Stimulated activated CD4-positive, alpha-beta T cell treated with anti-CD3 and anti-CD28 coated beads, Interleukin-1b, Interleukin-23, amount 100 ng/mL, for 4 hours (primary cell): Measurements from ENCODE around the gene E2F4.

ENCODE experiments used
- DNase-seq, 2 donors: peaks; one replicate each; pipeline ENCODE4 v3.0.0-alpha.2; 2020; ENCODE audit warnings: low read depth in 2 of 2

Gene E2F4

DNA sequence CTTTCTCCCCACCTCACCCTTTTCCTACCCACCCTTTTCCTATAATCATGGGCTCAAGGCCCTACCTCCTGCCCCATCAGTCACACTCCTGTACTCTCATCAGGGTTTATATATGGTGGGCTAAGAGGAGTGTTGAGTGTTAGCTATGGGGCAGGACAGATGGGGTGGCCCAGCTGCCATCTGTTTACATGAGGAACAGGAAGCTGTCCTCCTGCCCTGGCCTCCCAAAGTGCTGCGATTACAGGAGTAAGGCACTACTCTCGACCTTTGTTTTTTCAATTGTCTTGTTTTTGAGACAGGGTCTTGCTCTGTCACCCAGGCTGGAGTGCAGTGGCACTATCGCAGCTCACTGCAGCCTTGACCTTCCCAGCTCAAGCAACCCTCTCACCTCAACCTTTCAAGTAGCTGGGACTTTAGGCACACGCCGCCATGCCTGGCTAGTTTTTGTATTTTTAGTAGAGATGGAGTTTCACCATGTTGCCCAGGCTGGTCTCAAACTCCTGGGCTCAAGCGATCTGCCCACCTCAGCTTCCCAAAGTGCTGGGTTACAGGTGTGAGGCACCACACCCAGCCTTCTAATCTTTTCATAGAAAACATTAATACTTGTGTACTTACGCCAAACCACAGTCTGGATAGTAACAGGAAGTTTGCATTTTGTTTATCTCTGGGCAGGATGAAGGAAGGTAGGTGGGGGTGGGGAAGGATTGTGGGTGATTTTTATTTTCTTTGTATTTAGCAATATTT is 33.9 kb upstream of the E2F4 start:
- no peak for DNase-seq

DNA sequence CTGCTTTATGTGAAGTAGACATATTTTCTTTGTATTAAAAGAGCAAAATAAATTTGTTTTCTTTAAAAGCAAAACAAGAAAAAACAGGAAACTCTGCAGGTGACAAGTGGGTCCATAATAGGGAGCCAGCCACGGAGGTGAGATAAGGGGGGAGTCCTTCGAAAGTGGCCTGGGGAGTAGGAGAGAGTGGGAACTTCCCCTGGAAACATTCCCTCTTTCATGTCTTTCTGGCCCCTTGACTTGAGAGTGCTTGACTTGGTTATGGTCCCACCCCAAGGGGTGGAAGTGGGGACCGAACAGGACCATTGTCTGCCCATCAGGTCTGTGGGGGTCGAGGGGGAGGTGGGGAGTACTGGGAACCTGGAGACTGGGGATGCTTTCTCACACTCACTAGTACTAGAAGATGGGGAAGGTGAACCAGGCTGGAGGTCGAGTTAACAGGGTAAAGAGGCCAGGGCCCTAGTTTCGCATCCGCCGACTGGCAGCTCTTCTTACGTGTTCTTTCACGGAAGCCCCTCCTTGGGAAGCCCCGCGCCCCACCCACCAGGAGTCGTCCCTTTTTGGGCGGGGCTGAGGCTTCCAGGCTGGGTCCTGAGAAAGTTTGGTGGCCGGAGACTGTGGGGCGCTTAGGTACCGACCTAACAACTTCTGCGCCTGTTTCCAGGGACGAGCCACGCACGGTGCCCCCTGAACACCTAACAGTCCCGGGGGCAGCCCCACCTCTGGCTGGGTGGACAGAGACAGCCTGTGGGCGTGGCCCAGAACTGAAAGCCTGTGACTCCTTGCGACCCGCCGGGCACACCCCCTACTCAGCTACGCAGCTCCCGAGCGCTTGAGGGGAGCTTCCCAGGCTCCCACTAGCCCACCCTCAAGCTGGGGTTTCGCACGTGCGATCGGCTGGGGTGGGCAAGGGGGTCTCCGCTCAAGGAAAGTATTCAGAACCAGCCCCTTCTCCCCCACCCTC is 33.0 kb upstream of the E2F4 start:
- peak; percentile 67 to 72 for DNase-seq

DNA sequence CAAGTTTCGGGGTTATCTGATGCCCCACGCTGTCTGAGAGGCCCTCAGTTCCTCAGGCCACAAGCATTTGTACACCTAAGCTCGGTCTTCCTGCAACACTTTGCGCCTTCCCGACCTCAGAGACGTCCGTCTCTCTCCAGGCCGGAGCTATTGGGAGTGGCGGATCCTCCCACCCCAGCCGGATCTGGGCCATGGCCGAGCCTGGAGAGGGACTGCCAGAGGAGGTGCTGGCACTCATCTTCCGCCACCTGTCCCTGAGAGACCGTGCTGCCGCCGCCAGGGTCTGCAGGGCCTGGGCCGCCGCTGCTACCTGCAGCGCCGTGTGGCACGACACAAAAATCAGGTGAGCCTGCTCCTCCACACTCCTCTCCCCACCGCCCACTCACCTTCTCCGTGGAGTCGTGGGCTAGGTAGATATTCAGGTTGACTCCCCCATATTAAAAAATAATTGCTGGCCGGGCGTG is 30.3 kb upstream of the E2F4 start:
- DNase-seq, result no peak

DNA sequence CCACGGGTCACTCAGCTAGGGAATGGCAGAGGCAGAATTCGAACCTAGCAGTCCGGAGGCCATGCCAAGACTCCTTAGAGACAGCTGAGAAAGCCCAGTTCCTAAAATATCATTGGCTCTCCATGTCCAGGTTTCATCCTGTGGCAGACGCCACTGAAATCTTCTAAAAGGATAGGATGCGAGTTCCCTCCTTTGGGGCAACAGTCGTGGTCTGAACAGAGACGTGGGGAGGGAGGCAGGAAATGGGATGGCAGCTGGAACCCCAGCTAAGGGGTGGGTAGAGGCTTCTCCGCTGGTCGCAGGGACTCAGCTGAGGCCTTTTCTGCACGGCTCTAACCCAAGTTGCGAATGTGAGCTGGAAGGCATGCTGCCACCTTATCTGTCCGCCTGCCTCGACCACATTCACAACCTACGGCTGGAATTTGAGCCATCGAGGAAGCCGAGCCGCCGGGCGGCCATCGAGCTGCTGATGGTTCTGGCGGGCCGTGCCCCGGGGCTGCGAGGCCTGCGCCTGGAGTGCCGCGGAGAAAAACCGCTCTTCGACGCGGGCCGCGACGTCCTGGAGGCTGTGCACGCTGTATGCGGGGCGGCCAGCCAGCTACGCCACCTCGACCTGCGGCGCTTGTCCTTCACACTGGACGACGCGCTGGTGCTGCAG is 29.3 kb upstream of the E2F4 start:
- DNase-seq, result no peak

DNA sequence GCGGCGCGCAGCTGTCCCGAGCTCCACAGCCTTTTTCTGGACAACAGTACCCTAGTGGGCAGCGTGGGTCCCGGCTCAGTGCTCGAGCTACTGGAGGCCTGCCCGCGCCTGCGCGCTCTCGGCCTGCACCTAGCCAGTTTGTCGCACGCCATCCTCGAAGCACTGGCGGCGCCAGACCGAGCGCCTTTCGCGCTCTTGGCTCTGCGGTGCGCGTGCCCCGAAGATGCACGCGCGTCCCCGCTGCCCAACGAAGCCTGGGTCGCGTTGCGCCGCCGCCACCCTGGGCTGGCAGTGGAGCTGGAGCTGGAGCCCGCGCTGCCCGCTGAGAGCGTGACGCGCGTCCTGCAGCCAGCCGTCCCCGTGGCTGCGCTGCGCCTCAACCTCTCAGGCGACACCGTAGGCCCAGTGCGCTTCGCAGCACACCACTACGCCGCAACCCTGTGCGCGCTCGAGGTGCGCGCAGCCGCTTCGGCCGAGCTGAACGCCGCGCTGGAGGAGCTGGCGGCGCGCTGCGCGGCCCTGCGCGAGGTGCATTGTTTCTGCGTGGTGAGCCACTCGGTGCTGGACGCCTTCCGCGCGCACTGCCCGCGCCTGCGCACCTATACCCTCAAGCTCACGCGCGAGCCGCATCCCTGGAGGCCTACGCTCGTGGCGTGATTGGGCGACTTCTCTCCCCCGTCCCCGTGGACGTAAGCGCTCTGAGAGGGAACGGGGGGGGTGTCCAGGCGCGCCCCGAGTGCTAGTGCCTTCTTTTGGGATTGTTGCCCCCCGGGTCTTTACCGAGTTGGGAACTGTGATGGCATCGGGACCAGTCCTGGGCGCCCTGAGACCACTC is 28.6 kb upstream of the E2F4 start:
- no peak for DNase-seq

DNA sequence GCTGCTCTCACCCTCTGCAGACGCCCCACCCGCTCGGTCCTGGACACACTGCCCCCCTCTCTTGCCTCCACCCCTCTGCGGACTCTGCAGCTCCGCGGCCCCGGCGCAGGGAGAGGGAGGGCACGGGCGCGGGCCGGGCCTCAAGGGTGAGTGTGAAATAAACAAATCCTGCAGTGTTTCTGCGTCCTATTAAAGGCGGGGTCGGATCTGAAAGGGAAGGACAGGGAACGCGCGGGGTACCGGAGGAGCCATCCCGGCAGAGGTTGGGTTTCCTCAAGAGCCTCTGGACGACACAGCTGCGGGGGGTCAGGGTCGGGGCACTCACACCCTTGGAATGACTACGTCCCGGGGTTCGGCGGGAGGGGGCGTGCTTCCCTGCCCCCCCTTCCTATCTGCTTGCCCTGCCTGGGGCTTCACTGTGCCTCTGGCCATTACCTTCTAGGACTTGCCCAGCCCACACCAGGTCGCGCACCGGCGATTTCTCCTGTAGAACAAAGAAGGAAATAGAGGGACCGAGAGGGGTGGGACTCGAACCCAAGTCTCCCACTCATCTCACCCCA is 27.9 kb upstream of the E2F4 start:
- DNase-seq, result no peak

DNA sequence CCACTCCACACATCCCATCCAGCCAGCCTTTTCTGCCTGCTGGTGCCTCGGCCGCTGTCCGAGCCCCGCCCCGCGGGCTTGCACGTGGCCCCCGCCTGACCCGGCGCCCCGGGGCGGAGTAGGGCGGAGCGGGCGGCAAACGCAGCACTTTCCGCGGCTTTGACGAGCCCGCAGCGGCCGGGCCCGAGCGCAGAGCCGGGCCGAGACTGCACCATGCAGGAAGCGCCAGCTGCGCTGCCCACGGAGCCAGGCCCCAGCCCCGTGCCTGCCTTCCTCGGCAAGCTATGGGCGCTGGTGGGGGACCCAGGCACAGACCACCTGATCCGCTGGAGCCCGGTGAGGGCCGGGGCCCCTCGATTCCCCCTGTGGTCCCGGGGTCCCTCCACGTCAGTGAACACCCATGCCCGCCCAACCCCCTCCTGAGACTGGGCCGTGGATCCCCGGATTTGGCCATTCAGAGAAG is 27.3 kb upstream of the E2F4 start, which contains the start of gene HSF4:
Gene HSF4, plus strand, starts transcription at position 147 of the 463 bp plus-strand sequence. Its CDS starts 67 bp downstream, at position 214.
- DNase-seq, result no peak

DNA sequence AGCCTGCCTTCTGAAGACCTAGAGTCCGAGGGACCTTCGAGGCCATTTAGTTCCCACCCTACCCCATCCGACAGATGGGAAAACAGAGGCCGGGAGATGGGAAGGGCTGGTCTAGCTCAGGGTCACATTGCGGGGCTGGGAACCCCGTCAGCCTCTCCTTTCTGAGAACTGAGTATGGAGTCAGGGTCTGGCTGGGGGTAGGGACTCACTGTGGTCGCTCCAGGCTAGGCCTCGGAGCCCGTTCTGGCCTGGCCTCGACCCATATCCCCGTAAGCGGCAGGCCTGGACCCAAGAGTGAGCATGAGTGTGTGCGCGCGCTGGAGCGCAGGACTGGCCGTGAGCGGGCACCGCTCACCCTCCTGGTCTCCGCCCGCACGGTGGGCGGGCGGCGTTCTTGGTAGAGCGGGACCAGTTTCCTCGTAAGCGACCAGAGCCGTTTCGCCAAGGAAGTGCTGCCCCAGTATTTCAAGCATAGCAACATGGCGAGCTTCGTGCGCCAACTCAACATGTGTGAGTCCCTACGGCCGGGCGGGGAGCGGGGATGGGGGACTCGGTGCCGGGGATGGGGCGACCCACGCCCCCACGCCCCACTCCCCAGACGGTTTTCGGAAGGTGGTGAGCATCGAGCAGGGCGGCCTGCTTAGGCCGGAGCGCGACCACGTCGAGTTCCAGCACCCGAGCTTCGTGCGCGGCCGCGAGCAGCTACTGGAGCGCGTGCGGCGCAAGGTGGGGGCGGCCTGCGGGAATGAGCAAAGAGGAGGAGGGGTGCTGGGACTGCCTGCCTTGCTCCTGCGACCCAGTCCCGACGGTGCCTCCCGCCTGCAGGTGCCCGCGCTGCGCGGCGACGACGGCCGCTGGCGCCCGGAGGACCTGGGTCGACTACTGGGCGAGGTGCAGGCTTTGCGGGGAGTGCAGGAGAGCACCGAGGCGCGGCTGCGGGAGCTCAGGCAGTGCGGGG is 26.6 kb upstream of the E2F4 start:
- DNase-seq, result no peak

DNA sequence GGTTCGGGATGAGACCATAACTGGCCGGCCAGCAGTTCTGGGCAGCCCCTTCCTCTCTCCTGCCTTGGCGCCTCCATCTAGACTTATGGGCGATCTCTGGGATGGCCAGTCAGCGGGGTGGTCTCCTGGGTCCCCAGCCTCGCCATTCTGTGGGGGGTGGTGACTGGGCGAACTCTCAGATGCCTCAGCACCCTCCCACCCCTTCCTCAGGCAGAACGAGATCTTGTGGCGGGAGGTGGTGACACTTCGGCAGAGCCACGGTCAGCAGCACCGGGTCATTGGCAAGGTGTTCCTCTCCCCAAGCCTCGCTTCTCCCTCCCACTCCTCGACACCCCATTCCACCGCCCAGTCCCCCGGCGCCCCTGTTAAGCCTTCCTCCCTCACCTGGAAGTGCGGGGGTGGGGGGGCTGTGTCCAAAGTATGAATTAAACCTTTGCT is 25.8 kb upstream of the E2F4 start:
- no peak for DNase-seq

DNA sequence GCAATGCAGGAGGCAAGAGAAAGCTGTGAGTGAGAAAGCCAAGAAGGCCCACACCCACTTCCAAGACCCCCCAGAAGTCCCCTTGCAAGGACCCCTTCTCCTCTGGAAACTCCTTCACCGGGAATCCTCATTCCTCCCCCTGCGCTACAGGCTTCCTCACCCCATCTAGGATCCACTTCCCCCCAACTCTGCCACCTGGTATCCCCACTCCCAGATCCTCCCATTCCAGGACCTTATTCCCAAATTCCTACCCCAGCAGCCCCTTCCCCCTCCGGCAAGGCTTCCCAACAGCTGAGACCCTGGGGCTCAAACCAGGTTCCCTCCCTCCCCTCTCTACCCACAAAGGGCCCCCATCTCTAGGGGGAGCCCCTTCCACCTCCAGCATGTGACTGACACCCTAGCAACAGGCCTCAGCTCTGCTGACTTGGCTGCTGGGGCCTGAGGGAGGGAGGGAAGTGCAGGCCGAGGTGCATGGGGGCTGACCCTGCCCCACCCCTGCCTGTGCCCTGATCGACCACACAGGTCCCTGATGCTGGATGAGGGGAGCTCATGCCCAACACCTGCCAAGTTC is 25.3 kb upstream of the E2F4 start:
- no peak for DNase-seq

DNA sequence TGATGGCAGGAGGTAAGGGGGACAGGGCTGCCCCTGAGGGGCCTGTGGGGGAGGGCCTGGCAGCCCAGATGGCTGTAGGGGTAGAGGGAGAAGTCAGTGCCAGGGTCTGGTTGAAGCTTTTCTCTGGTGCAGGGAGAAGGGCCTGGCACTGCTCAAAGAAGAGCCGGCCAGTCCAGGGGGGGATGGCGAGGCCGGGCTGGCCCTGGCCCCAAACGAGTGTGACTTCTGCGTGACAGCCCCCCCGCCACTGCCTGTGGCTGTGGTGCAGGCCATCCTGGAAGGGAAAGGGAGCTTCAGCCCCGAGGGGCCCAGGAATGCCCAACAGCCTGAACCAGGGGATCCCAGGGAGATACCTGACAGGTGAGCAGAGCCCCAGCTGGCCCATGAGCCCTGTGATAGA is 24.4 kb upstream of the E2F4 start:
- DNase-seq, result no peak

DNA sequence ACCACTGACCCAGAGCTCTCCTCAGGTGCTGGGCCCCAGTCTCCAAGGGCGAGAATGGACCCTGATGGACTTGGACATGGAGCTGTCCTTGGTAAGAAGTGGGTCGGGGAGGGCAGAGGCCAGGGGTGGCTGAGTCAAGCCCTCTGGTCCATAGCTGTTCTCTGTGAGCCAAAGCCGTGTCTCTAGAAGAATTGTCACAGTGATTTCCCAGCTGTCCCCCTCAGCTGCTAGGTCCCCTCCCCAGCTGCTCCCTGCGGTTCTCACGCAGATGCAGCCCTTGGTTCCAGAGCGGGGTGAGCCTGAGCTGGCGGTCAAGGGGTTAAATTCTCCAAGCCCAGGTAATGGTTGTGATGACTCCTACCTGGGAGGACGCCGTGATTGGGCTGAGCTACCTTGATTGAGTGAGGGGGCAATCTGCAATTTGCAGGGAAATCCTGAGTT is 22.9 kb upstream of the E2F4 start:
- DNase-seq, result no peak

DNA sequence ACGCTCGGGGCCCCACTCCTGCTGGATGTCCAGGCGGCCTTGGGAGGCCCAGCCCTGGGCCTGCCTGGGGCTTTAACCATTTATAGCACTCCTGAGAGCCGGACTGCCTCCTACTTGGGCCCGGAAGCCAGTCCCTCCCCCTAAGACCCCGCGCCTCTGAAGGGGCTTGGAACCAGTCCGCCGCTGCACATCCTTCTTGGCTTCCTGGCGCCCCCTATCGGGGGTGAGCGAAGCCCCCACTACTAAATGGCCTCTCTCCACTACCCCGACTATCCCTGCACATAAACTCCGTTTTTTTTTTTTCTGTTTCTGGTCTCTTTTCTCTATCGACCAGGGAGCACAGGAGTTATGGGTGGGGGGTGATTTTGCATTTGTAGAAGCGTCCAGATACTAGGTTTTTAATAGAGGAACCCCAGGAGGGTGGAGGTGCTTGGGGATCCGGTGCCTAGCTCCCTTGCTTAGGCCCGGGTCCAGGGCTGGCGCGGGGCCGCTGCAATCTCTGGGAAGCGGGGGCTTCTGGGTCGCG is 22.2 kb upstream of the E2F4 start:
- DNase-seq, result no peak

DNA sequence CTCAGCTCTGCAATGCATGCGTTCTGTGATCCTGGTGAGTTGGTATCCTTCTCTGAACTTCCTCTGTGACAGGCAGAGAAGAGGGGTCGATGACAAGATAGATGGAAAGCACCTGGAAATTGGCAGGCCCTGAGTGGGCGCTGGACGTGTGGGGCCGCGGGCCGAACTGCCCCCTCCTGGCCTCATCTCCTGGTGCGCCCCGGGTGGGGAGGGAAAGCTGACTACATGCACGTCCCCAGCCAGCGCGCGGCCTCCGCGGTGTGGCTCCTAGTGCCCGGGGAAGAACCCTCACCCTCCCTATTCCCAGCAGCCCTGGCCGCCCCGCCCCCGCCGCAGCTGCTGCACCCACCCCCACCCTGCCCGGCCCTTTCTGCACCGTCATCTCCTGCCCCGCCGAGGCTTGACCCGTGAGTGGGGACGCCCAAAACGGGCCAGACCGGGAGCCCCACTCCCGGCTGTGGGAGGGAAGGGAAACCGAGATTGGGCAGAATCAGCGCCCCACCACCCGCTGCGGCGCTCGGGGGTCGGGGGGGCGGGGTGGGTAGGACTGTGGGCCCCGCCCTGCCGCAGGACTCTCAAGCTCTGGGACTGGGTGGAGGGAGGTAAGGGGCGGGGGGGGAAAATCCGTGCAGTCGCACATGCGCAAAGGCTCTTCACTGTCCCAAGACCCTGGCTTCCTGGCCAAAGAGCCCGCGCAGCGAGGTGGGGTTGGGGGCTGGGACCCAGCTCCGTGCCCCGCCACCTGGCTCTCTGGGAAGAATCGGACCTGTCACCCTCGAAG is 21.6 kb upstream of the E2F4 start, which contains the start of gene NOL3:
Gene NOL3, plus strand, starts transcription at position 371 of the 781 bp plus-strand sequence.
- DNase-seq, result no peak

DNA sequence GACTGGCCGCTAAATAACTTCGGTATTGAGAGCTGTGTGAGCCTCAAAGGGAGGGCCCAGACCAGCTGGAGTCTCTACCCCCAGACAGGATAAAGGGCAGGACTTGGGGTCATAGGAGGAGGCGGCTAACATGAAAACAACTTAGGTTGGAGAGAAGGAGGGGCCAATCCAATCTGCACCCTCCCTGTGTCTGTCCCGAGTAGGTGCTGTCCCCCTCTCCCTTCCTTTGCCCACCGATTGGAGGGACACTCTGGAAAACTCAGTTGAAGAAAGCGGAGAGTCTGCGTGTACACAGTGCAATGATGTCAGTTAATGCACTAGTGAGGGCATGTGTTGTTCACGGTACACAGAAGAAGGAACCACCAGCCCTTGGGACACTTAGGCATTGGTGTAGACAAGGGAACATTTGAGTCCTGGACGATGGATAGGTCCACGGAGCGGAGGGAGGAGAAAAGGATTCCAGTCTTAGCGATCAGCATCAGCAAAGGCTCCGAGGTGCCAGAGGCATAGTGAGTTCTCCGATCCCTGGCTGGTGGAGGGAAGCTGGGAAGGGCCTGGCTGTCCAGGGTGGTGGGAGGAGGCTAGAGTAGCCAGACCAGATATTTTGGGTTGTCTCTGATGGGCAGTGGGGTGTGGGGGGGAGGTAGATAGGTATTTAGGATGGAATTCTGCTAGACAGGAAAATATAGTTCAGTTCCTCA is 20.9 kb upstream of the E2F4 start:
- no peak for DNase-seq

DNA sequence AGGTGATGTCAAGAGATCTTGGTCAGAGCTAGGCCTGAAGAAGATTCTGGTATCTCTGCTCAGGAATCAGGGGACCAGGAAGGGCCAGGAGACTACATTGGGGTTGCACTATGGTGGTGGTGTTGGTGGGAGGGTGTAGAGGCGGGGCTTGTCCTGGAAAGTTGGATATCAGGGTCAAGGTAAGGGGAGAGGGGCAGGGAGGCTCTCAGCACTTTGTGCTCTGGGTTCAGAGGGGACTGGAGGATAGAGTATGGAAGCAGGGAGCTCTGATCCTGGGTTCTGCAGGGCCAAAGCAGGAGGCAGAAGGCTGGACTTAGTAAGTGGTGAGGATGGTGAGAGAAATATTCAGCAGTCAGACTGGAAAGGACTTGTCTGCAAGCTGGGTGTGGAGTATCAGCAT is 18.6 kb upstream of the E2F4 start:
- no peak for DNase-seq
